ENCODE data around the gene KLF12.

Gene KLF12

GRCh38 chr13:74134221-74134776, at the start of gene KLF12:
TSS of gene KLF12 (minus strand) at chr13:74134404.
- DNase-seq: peak; percentile 84 to 85

- DNase-seq: no peak
These were observed 48.3 kb upstream of the KLF12 start for GRCh38 chr13:74182491-74182890.

DNA sequence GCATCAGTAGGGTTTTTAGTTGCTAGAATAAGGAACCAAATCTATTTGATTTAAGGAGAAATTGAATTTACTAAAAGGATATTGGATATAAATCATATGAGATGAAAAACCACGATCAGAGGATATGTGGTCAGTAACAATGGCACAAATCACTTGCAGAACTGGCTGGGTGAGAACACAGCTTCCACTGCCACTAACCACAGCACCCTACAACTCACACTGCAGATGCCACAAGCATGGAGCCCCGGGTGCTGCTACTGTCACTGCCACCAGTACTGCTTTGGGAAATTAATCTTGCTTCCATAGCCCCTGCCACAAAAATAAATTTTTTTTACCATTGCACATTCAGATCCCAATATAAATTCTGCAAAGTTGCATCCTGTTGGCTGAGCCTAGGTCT, 40.6 kb upstream of the KLF12 start:
- DNase-seq: no peak

GRCh38 chr13:74173822-74174221, 39.6 kb upstream of the KLF12 start:
- no peak for DNase-seq

GRCh38 chr13:74171641-74172040, 37.4 kb upstream of the KLF12 start:
- no peak for DNase-seq

GRCh38 chr13:74169676-74170075, 35.5 kb upstream of the KLF12 start:
- no peak for DNase-seq

DNA sequence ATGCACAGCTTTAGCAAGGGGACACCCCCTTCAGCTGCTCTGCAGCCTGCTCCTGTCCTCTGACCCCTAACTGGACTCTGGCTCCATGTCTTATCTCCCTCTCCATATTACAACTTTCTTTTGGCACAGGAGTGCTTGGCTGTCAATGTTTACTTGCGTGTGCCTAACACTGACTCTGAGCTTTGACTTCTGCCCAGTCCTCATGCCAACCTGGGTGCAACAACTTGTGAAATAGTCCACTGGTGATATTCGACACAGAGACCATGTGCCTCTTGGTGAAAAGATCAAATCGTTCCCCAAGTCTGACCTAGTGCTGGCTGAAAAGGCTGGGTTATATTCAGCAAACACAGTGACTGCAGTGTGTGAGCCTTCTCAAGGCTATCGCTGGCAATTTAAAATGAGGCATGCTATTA, 34.1 kb upstream of the KLF12 start:
- no peak for DNase-seq

DNA sequence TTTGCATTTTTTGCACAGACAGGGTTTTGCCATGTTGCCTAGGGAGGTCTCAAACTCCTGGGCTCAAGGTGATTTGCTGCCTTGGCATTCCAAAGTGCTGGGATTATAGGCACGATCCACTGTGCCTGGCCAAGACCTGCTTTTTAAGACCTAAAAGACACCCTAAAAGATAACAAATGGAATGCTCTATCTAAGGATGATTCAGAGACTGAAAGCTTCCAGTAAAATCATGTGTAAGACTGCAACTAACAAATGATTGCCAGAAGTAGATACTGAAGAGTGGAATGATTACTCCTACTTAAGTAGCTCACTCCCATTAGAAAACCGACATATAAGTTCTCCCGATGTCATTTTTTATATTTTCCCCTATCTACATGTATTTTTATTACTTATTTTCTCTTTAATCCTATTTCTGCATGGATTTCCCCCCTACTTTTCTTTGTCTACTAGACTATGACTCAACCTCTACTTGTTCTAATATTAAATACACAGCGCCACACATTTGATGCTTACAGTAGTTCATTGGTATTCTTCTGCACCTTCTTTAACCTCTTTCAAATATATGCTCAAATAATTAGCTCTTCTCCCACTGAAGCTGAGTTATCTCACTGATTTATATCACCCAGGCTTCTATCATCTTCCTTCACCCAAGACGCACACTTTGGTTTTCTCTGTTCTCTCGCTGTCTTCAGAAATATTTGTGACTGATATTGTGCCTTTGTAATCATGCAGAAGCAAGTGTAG, 32.2 kb upstream of the KLF12 start:
- no peak for DNase-seq

DNA sequence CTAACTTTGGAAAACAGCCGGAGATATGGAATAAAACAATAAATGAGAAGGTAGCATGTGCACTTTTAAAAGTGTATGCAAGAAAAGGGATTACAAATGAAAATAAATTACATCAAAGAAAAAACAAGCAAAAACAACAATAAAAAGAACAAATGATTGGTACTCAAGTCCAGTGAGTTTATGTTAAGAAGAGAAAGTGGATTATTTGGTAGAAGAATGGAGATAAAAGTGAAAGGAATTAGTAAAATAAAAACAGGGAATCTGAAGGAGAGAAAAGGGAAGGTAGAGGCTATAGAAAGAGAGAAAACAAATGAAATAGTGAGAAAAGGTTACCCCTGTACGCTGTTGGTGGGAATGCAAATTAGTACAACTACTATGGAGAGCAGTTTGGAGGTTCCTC, 28.6 kb upstream of the KLF12 start:
- DNase-seq: no peak

DNA sequence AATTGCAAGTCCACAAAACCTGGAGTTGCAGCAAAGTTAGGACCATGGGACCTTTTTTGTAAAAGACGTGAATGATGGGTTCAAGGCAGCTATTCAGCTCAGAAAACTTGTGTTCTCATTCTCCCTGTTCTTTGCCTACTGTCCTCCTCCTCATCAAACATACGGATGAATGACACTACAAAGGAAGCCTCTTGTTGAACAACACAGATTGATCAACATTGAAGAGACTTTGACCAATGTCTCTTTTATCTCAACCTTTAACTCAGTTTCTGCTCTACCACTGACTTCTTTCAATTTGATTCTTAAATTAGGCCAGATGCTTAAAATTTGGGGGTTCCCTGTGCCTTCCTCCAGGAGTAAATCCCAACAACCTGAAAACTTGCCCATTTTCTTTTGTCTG, 27.9 kb upstream of the KLF12 start:
- DNase-seq: no peak

GRCh38 chr13:74158571-74159352, 24.6 kb upstream of the KLF12 start:
- no peak for DNase-seq

DNA sequence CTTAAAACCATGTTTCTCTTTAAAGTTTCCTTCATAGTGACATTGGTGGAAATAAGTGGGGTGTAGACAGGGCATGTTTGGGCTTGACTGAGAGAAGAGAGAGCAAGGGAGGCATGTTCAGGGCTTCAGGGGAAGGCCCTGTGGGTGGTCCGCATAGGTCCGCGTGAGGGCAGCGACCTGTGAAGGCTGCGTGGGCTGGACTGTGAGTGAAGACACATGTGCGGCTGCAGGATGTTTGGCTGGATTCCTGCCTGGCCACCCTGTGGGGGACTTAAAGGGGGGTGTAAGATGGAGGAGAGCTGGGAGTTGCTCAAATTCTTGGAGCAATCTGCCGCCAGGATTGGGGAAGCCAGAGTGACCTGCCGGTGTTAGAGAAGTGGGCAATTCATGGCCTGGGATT, 23.8 kb upstream of the KLF12 start:
- DNase-seq: no peak

DNA sequence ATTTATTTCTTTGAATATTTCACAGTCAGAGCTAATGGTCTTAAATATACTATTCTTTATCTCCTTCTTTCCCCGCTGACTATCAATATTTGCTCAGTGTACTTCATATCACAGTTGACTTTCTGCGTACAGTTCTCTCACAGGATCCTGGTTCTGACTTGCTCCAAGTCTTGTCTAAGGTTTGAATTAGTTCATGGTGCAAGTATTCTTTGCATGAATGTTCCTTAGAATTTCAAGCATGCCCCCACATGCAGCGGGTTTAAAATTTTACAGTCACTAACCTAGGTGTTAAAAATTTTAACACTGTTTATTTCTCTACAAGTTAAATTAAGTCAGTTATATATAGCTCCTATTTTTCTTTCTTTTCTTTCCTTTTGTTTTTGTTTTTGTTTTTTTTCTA, 20.8 kb upstream of the KLF12 start:
- DNase-seq: no peak

DNA sequence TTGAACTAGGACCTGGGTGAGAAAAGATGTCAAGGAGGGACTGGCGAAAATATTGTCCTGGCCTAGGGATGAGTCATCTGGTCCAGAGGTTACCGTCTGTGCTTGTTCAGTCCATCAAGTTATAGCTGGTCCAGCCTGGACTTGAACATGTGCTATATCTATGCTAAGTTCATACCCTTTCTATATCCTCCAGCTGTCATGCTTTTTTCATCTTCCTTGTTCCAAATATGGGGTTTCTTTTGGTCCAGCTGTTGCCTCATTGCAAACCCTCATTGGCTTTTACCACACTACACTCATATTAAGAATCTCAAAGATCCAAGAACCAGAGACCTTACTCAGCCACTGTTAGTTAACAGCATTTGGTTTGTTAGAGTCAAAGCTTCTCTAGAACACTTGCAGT, 19.1 kb upstream of the KLF12 start:
- no peak for DNase-seq

DNA sequence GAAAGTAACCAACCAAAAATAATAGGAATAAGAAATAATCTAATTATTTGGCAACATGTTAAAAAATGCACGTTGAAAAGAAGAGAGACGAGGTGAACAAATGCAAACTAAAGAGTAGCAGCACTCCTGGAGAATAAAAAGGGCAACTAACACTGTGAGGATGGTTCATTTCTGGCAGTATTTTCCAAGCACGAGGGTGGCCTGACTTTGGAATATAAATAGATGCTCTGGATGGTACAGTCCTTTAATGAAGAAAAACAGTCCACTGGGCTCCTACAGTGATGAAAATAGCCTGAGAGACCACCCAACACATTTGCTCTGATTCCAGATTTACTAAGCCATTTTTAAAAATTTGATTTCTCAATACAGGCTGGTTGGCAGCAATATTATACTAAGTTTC, 17.7 kb upstream of the KLF12 start:
- no peak for DNase-seq

GRCh38 chr13:74148352-74148751, 14.1 kb upstream of the KLF12 start:
- no peak for DNase-seq

DNA sequence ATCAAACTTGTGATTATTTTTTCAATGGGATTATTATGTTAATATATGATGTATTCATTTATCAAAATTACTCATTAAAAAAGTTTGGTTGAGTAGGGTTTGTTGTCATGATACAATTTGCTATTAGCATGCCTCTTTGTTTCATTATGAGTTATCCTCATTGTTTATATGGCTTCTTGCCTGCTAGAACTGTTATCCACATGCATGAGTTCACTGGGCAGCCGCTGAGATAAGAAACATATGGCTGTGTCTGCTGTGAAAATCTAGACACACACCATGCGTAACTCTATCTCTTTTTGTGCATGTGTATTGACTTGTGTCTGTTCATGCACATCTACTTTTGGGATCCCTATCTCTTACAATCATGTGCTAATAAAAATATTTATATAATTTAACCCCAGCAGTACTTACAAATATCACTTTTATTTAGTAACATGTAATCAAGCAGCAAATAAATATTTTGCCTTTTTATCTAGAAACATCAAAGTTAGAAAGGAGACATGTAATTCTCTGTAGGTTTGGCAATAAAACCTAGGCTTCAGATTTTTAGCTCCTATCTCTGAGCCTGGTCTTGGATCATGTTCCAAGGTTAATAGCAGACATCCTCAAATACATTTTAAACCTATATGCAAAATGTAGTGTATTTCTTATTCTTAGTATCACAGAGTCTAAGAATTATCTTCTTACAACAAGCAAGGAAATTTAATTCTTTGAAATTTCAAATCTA, 11.2 kb upstream of the KLF12 start:
- no peak for DNase-seq

GRCh38 chr13:74144269-74144668, 10.1 kb upstream of the KLF12 start:
- no peak for DNase-seq

DNA sequence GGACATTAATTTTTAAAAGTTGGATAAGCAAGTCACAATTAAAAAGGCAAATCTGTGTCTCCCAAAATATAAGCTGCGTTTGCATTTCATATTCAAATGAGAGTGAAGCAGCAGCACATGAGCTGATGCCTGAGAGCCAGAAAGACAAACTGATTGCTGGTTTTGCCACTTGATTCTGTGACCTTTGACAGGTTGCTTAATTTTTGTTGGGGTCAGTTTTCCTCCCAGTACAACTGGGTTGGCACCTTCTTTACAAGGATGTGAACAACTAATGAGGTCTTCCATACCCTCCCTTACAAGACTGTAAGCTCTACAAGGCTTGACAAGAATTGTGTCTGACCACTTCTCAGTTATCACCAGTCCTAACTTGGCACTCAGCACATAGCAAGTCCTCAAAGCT, 8.1 kb upstream of the KLF12 start:
- no peak for DNase-seq

DNA sequence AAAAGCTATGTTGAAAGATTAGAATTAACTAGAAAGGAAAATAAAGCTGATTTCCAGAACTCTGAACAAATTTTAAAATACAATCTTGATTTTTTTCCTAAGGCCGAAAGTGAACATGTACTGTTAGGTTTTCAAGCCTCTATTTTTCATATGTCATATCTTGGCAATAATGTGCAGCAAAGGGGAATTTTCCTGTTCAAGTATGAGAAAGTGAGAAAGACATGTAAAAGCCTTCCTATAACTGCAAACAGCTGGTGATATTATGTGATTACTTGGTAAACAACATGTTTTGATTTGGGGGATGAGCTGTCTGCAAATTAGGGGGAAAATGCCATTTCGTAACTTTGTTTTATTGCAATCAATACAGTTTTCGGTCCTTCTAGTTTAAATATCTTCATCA, 4.0 kb upstream of the KLF12 start:
- DNase-seq: no peak

- DNase-seq: no peak
These were observed 2.0 kb upstream of the KLF12 start for GRCh38 chr13:74136084-74136658.

DNA sequence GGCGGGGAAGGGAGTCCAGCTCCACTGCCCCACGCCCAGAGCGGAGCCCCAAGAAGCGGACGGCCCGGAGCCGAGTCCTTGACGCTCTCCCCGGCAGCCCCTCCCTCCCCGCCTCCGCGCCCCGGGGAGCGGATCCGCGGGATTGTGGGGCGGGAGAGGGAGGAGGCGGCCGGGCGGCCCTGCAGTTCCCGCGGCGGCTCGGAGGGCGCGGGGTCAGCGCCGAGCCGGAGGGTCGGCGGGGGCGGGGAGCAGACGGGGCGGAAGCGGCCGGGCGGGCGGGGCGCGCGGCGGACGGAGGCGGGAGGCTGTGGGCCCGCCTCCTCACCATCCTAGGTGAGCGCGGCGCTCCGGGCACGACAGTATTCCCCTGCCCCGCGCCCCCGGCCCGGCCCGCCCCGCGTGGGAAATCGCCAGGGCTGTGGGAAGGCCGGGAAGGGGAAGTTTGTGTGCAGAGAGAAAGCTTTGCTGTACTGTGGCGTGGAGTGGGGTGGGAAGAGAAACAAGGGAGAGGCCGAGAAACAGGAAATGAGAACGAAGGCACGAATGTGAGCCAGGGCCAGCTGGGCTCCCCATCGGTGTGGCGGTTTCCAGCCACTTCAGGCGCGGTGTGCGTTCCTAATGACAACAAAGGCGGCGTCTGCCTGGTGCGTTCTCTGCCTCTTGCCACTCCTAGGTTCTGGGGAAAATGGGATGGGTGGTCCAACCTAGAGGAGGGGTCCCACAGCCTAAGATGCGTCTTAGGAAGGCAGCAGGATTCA, 1.3 kb upstream of the KLF12 start:
- peak; percentile 22 to 44 for DNase-seq
